Effector memory CD8-positive, alpha-beta T cell (primary cell): ENCODE results near the gene JAKMIP3.

Source experiments
- ATAC-seq: fragments of 150-1000 bp; cut with Tn5 transposase; replicated peaks from 2 replicates; pipeline ENCODE4 v1.10.0; 2021; ENCODE audit warnings: mild to moderate bottlenecking, moderate library complexity
- DNase-seq, 3 experiments: peaks; one replicate each; pipeline ENCODE4 v3.0.0; 2021
- H3K27ac Mint-ChIP-seq, 2 donors: one replicate each; pipeline ENCODE4 v1.8.0; 2022; ENCODE audit warnings: mild to moderate bottlenecking in 2 of 2, mixed read lengths in 2 of 2, moderate library complexity in 2 of 2
- H3K27me3 Mint-ChIP-seq, 2 donors: one replicate each; pipeline ENCODE4 v1.8.0; 2022; ENCODE audit warnings: mixed read lengths in 2 of 2
- H3K36me3 Mint-ChIP-seq: one replicate; pipeline ENCODE4 v1.8.0; 2022; ENCODE audit warnings: mild to moderate bottlenecking, moderate library complexity, mixed read lengths; ENCODE audit not compliant: insufficient read depth
- H3K4me1 Mint-ChIP-seq, 2 donors: one replicate each; pipeline ENCODE4 v1.8.0; 2022; ENCODE audit warnings: low read depth in 2 of 2, mixed read lengths in 2 of 2
- H3K4me3 Mint-ChIP-seq, 2 donors: one replicate each; pipeline ENCODE4 v1.8.0; 2022; ENCODE audit warnings: mild to moderate bottlenecking in 2 of 2, mixed read lengths in 2 of 2, moderate library complexity in 2 of 2
- H3K9me3 Mint-ChIP-seq, 2 donors: one replicate each; pipeline ENCODE4 v1.8.0; 2022; ENCODE audit warnings: mixed read lengths in 2 of 2

The JAKMIP3 gene

GRCh38 chr10:132052124-132052523, 13.6 kb upstream of the JAKMIP3 start:
- Mint-ChIP-seq H3K27me3 (peaks cover 36 to 66% of the 10 kb centered on the region in 2 donors), H3K36me3 (peaks cover 3% of the 10 kb centered on the region), H3K4me3 (no peak overlapping the region), H3K4me1 (no peaks in the 10 kb centered on the region), H3K27ac (no peak overlapping the region), H3K9me3 (peaks cover 0 to 4% of the 10 kb centered on the region in 2 donors)
- no peak for ATAC-seq
- no peak for DNase-seq

DNA sequence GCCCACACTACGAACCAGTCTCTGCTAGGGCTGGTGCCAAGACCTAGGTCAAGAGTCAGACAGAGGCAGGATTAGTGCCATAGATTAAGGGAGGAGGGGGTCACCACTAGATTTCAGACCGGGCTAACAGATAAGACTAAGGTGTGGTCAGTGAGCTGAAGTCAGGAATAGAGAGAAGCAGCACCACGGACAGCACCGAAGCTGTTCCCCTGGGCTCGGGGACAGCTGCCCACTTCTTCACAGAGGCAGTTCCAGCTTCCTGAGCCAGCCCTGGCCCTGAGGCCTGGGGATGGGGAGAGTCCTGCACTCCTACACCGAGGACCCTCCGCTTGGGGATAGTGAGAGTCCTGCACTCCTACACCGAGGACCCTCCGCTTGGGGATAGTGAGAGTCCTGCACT, 11.2 kb upstream of the JAKMIP3 start:
- Mint-ChIP-seq H3K27ac (no peak overlapping the region), H3K27me3 (peaks cover 29 to 58% of the 10 kb centered on the region in 2 donors), H3K4me3 (no peak overlapping the region), H3K4me1 (no peaks in the 10 kb centered on the region), H3K36me3 (peaks cover 3% of the 10 kb centered on the region), H3K9me3 (peaks cover 0 to 4% of the 10 kb centered on the region in 2 donors)
- no peak for DNase-seq
- ATAC-seq: no peak

DNA sequence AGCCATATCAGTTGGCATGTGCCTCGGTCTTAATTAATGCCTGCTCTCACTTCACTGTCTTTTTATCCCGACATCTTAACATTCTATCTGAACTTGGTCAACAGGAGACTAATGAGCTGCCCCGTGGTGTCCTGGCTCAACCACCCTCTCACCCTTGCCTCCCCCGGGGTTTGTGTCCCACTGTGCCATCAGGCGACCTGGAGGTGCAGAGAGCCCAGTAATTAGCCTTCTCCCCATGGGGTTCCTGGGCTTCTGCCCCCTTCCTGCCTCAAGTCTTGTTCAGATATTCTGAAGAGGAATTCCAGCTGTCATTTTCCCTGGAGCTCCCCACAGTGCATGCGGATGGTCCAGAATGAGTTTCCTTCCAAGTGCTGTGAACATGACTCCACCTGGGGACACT, 10.1 kb upstream of the JAKMIP3 start:
- DNase-seq (no peak), ATAC-seq (no peak)
- Mint-ChIP-seq H3K4me3 (no peak overlapping the region), H3K9me3 (peaks cover 0 to 4% of the 10 kb centered on the region in 2 donors), H3K4me1 (no peaks in the 10 kb centered on the region), H3K27ac (no peak overlapping the region), H3K36me3 (no peaks in the 10 kb centered on the region), H3K27me3 (peaks cover 28 to 58% of the 10 kb centered on the region in 2 donors)

DNA sequence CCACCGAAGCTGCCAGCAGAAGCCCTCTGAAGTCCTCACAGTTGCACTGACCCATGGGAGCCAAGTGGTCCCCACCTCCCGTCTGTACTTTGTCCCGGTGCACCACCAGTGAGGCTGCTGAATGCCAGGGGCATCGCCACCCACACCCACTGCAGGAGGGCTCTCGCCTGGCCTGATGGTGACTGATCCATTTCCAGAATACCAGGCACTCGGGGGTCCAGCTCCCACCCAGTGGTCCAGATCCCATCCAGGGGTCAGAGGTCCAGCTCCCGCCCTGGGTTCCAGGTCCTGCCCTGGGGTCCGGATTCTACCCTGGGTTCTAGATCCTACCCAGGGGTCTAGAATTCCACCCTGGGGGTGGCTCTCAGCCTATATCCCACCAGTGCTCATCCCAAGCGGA, 9.1 kb upstream of the JAKMIP3 start:
- ATAC-seq: no peak
- Mint-ChIP-seq H3K27ac (no peak overlapping the region), H3K4me3 (no peak overlapping the region), H3K9me3 (peaks cover 0 to 4% of the 10 kb centered on the region in 2 donors), H3K27me3 (peaks cover 34 to 65% of the 10 kb centered on the region in 2 donors), H3K4me1 (no peaks in the 10 kb centered on the region), H3K36me3 (no peaks in the 10 kb centered on the region)
- no peak for DNase-seq

- Mint-ChIP-seq H3K4me1 (no peaks in the 10 kb centered on the region), H3K4me3 (no peak overlapping the region), H3K9me3 (peaks cover 0 to 3% of the 10 kb centered on the region in 2 donors), H3K27ac (no peak overlapping the region), H3K27me3 (peaks cover 38 to 68% of the 10 kb centered on the region in 2 donors), H3K36me3 (no peaks in the 10 kb centered on the region)
- DNase-seq: no peak
- no peak for ATAC-seq
Measured at GRCh38 chr10:132057191-132057681, 8.5 kb upstream of the JAKMIP3 start.

- ATAC-seq (no peak), DNase-seq (no peak)
- Mint-ChIP-seq H3K36me3 (peaks cover 3% of the 10 kb centered on the region), H3K9me3 (no peaks in the 10 kb centered on the region), H3K27ac (no peak overlapping the region), H3K4me3 (no peak overlapping the region), H3K27me3 (peaks cover 46 to 65% of the 10 kb centered on the region in 2 donors), H3K4me1 (no peaks in the 10 kb centered on the region)
Measured at GRCh38 chr10:132058111-132058745, 7.5 kb upstream of the JAKMIP3 start.

GRCh38 chr10:132058793-132059759, 6.7 kb upstream of the JAKMIP3 start:
- Mint-ChIP-seq H3K4me1 (no peaks in the 10 kb centered on the region), H3K27me3 (peaks cover 43 to 57% of the 10 kb centered on the region in 2 donors), H3K27ac (no peak overlapping the region), H3K4me3 (no peak overlapping the region), H3K9me3 (no peaks in the 10 kb centered on the region), H3K36me3 (peaks cover 3% of the 10 kb centered on the region)
- DNase-seq (no peak), ATAC-seq (no peak)

- Mint-ChIP-seq H3K27ac (no peak overlapping the region), H3K4me3 (no peak overlapping the region), H3K27me3 (peaks cover 38 to 55% of the 10 kb centered on the region in 2 donors), H3K4me1 (no peaks in the 10 kb centered on the region), H3K9me3 (no peaks in the 10 kb centered on the region), H3K36me3 (peaks cover 3% of the 10 kb centered on the region)
- DNase-seq (no peak), ATAC-seq (no peak)
Measured at GRCh38 chr10:132059760-132060508, 5.8 kb upstream of the JAKMIP3 start.

DNA sequence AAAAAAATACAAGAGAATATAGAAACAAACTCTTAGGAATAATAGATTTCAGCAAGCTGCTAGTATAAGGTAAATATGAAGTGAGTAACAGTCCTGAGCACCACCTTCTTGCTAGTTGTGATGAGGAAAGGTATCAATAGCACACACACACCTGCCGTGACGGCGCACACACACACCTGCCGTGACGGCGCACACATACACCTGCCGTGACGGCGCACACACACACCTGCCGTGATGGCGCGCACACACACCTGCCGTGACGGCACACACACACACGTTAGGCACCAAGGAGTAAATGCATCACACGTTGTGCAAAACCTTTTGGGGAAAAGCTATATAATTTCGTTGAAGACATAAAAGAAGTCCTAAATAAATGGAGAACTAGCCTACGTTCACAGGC, 4.7 kb upstream of the JAKMIP3 start:
- Mint-ChIP-seq H3K4me3 (no peak overlapping the region), H3K4me1 (peaks cover 0 to 5% of the 10 kb centered on the region in 2 donors)

GRCh38 chr10:132061465-132061864, 4.3 kb upstream of the JAKMIP3 start:
- no peak for DNase-seq
- no peak overlapping the region for H3K4me3 Mint-ChIP-seq
- peaks cover 3% of the 10 kb centered on the region for H3K36me3 Mint-ChIP-seq
- ATAC-seq: no peak
- peaks cover 38 to 53% of the 10 kb centered on the region in 2 donors for H3K27me3 Mint-ChIP-seq
- peaks cover 0 to 7% of the 10 kb centered on the region in 2 donors for H3K4me1 Mint-ChIP-seq
- no peaks in the 10 kb centered on the region for H3K9me3 Mint-ChIP-seq
- no peak overlapping the region for H3K27ac Mint-ChIP-seq

More for the DNA sequence above, 4.7 kb upstream of the JAKMIP3 start:
- DNase-seq (no peak), ATAC-seq (no peak)
- Mint-ChIP-seq H3K36me3 (peaks cover 3% of the 10 kb centered on the region), H3K9me3 (no peaks in the 10 kb centered on the region), H3K27ac (no peak overlapping the region), H3K27me3 (peaks cover 39 to 55% of the 10 kb centered on the region in 2 donors)

DNA sequence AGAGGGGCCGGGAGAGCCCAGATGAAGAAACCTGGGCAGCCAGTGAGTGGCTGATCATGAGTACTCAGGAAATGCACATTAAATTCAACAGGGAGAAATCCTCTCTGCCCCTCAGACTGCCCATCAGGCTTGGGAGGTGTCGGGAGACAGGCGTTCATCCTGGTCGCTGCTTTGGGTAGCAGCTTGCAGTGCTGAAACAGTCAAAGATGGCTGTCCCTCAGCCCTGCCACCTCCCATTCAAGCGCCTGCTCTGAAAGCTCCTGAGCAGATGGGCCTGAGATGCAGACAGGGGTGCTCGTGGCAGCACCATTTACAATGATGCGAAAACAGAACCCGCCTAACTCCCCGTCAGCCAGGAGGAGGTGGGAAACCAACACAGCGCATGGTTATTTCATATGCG, 3.6 kb upstream of the JAKMIP3 start:
- no peak for DNase-seq
- peaks cover 3% of the 10 kb centered on the region for H3K36me3 Mint-ChIP-seq
- H3K27me3 Mint-ChIP-seq: peaks cover 38 to 57% of the 10 kb centered on the region in 2 donors
- H3K4me1 Mint-ChIP-seq: peaks cover 0 to 7% of the 10 kb centered on the region in 2 donors
- no peak for ATAC-seq
- no peaks in the 10 kb centered on the region for H3K9me3 Mint-ChIP-seq
- no peak overlapping the region for H3K27ac Mint-ChIP-seq
- H3K4me3 Mint-ChIP-seq: no peak overlapping the region

- no peak overlapping the region for H3K4me3 Mint-ChIP-seq
- H3K4me1 Mint-ChIP-seq: peaks cover 0 to 7% of the 10 kb centered on the region in 2 donors
- DNase-seq (no peak), ATAC-seq (no peak)
- H3K27me3 Mint-ChIP-seq: peaks cover 32 to 57% of the 10 kb centered on the region in 2 donors
- H3K36me3 Mint-ChIP-seq: peaks cover 3% of the 10 kb centered on the region
- no peaks in the 10 kb centered on the region for H3K9me3 Mint-ChIP-seq
- H3K27ac Mint-ChIP-seq: no peak overlapping the region
Measured at GRCh38 chr10:132062641-132063390, 2.9 kb upstream of the JAKMIP3 start.
